GM18511 (cell line): Measurements from ENCODE around the gene PSIP1.
"Not testable (repeated sequence)": the region's sequence is repeated elsewhere in the genome, so short reads cannot be mapped to it uniquely, and the experiment has no call there.

ENCODE experiments used
- ATAC-seq: cut with Tn5 transposase; IDR thresholded peaks from one replicate; pipeline ENCODE4 v1.9.1; 2021; ENCODE audit warnings: mild to moderate bottlenecking, moderate library complexity; ENCODE audit not compliant: unreplicated experiment

The PSIP1 gene

DNA sequence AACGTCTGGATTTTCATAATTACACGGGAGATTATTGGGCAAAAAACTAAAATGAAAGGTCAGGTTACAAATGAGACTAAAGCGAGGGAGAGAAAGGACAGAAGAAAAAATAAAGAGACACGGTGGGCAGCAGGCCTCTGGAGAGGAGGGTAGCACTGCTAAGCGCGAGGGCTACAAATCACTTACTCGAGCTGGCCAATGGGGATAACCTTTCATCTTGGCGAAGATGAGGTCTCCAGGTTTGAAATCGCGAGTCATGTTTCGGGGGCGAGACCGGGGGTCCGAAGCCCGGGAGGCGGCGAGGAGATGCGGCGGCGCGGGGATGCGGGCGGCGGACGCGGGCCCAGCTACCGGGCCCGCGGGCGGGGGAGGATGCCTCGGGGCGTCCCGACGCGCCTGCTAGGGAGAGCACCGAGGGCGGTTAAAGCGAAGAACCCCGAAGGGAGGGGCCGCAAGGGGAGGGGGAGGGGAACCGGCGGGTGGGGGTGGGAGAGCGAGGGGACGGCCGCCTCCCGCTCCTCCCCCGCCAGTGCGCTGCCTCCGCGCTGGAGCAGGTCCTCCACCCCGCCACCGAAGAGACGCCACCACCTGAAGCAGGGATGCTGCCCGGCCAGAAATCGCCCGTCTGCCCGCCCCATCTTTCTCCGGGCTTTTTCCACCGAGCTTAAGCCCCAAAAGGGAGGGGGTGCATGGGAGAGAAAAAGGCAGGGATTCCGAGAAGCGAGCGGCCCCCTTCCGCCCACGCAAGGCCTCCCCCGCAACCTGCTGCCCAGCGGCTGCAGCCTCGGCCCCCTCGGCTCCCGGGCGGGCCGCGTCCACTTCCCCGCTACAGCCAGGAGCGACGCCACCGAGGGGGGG lies 610 bp downstream of the PSIP1 start:
- peak; percentile 43 for ATAC-seq

DNA sequence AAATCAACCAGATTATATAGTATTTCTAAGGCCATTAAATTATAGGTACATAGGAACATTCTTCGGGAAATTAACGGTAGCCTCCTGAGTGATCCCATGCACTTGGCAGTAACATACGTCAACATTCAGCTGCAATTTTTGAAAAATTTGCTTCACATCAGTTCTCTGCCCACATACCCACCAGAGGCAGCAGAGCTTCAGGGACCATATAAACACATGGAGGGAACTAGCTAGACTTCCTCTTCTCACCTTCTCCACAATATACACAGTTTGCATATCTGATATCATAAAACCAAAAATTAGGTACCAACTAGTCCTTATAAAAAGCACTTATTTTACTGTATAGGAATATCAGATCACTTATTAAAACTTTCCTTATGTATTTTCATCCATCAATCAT lies 4.8 kb downstream of the PSIP1 start:
- no peak for ATAC-seq

DNA sequence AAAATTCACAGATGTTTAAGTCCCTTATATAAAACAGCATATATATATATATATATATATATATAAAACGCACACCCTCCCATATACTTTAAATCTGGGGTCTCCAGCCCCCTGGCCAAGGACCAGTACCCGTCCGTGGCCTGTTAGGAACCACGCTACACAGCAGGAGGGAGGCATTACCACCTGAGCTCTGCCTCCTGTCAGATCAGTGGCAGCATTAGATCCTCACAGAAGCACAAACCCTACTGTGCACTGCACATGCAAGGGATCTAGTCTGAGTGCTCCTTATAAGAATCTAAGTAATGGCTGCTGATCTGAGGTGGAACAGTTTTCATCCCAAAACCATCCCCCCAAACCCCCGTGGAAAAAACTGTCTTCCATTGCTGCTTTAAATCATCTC lies 9.0 kb downstream of the PSIP1 start:
- no peak for ATAC-seq

DNA sequence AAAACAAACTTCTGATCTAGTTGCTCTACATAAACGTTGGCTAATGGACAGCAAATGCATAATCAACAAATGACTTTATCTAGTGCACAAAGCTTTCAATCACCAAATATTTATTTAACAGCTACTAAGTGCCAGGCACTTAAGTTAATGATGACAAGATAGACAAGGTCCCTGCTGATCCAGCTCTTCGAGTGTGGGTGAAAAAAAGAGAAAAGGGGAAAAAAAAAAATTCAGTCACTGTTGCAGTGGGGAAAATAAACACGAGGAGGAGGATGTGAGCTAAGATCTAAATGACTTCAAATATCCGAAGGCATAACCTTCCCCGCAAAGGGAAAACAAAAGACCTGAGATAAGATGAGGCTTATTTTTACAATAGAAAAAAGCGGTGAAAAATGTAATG lies 9.6 kb downstream of the PSIP1 start:
- no peak for ATAC-seq

DNA sequence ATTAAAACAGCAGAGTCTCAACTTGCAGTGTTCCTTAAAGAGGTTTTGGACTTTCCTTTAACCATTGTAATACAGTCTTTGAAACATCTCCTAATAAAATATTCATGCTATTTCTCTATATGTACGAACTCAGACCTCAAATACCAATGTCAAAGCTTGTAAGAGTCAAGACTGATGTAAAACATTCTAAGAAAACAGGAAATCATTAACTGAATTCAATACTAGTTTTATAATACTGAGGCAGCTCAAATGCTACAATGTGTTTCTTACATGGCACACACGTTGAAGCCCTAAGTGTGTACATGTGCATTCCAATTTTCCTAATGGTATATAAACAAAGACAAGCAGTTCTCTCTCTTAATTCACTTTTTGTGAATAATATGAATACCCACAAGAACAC lies 11.6 kb downstream of the PSIP1 start:
- ATAC-seq: no peak

DNA sequence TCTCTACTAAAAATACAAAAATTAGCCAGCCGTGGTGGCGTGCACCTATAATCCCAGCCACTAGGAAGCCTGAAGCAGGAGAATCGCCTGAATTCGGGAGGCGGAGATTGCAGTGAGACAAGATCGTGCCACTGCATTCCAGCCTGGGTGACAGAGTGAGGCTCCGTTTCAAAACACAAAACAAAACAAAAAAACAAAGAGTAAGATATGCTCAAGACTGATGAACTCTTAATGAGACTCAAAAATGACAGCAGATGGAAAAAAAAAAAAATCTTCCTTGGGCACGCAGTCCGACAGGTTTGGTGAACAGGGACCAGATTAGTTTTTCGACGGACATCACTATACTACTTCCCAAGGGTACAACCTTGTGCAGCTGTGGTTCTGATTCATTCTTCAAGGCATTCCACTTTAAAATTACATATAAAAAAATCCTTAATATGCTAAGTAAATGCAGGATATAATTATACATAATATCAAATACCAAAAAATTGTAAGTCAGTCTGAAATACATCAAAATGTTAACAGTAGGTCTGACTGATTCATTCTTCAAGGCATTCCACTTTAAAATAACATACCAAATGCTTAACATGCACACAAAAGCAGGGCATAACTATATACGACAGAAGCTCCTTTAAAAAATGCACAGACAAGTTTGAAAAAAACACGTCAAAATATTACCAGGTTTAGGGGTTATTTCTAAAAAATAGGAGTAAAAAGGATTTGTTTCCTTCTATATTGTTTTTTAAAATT lies 12.3 kb downstream of the PSIP1 start:
- ATAC-seq: no peak

DNA sequence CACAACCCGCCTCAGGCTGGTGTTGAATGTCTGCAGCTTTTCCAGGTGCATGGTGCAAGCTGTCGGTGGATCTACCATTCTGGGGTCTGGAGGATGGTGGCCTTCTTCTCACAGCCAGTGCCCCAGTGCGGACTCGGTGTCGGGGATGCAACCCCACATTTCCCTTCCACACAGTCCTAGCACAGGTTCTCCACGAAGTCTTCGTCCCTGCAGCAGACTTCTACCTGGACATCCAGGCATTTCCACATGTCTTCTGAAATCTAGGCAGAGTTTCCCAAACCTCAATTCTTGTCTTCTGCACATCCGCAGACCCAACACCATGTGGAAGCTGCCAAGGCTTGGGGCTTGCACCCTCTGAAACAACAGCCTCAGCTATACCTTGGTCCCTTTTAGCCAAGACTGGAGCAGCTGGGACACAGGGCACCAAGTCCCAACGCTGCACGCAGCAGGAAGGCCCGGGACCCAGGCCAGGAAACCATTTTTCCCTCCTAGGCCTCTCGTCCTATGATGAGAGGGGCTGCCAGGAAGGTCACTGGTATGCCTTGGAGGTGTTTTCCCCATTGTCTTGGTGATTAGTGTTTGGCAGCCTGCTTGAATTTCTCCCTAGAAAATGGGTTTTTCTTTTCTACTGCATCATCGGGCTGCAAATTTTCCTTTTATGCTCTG lies 18.2 kb downstream of the PSIP1 start:
- no peak for ATAC-seq

DNA sequence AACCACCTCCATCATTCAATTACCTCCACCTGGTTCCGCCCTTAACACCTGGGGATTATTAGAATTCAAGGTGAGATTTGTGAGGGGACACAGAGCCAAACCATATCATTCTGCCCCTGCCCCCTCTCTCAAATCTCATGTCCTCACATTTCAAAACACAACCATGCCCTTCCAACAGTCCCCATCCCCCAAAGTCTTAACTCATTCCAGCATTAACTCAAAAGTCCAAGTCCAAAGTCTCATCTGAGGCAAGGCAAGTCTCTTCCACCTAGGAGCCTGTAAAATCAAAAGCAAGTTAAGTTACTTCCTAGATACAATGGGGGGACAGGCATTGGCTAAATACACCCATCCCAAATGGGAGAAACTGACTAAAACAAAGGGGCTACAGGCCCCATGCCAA lies 18.8 kb downstream of the PSIP1 start:
- ATAC-seq: no peak

DNA sequence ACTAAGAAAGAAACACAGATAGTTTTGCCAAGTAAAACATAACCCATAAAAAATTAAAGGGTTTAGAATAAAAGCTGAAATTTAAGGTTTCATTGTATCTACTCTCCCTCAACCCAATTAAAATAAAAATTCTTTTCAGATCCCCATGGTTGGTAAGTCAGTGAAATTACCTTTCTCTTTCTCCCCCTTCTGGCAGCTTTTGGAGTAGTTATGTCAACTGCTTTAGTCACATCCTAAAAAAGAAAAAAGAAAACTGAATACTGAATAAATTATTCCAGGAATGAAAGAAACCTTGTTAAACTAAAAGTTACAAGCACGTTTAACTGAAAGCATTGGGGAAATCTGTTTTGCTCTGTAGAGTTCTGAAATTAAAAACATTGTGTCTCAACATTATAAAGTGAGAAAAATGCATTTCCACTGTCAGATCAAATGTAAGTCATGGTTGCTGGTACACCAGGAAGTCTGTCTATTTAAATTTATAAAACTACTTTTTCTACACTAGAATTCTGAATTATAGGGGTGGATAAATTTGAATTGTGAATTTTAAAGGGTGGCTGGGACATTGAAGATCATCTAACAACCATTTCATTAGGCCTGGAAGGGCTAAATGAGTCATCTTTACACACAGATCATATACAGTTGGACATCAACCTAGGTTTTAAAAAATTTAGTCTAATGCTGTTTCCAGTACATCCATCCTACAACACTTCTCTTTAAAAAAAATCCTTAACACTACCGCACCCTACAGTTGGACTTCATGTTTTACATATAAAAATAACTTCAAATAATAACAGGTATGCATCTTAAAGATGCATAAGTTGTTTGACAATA lies 24.7 kb downstream of the PSIP1 start:
- no peak for ATAC-seq

DNA sequence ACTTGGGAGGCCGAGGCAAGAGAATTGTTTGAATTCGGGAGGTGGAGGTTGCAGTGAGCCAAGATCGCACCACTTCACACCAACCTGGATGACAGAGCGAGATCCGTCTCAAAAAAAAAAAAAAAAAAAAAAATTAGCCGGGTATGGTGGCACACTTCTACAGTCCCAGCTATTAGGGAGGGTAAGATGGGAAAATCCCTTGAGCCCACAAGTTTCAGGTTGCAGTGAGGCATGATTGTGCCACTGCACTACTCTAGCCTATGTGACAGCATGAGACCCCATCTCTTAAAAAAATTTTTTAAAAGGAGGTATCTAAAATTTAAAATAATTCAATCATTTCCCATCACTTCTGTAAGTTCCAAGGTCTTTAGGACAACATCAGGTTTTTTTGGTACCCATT lies 26.0 kb downstream of the PSIP1 start:
- no peak for ATAC-seq

DNA sequence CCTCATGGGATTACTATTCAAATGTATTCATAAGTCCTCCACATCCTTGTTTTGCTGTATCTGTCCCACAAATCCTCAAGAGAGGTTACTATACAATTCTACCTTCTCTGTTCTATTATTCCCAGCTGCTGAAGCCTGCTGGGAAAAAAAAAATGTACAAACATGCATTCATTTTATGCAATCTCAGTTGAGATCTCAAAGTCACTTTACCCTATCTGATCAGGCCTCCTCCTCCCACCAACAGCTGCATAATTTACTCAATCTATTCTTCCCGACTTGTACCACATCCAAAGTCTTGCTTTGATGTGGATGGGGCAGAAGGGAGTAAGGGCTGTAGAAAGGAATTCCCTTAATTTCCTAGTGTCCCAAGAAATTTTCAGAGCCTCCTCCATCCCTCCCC lies 28.6 kb downstream of the PSIP1 start:
- ATAC-seq: no peak

DNA sequence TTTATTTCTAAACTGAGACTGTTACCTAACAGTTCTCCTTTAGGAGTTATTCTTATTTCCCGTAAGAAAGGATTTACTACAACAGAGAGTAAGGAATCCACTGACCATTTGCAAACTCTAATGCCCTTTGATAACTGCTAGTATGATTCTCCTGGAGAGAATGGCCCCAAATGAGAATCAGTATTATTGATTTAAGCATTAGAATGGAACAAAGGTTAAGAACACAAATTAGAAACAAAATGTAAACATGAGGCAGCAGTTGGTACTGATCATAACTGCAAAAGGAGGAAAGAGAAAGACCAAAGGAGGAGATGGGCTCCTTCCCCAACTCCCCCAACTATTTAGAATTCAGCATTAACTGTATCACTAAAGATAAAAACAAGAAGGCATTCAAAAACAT lies 30.7 kb downstream of the PSIP1 start:
- no peak for ATAC-seq

DNA sequence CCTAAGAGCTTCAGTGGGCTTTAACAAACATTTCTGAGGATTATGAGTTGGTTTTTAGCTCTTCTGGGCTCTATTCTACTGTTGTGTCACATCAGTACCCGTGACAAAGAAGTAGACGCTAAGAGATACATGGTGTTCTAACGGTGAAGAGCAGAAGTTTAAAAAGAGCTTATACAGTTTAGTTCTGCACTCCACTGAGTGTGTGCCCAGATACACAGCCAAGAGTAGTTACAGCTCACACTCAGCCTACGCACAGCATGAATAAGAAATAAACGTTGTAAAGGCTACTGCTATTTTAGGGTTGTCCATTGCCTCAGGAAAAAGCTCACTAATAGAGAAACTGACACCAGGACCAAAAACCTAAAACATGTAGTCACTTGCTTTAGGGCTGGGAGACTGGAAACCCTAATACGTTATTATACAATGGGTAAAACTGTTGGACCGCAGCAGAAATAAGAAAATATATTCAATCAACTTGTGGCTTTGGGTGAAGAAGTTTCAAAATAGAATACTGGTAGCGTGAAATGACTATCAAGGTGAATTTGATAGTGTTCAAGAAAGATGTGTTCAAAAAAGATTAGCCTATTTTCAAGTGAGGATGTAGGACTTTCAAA lies 34.7 kb downstream of the PSIP1 start:
- peak; percentile 73 for ATAC-seq

DNA sequence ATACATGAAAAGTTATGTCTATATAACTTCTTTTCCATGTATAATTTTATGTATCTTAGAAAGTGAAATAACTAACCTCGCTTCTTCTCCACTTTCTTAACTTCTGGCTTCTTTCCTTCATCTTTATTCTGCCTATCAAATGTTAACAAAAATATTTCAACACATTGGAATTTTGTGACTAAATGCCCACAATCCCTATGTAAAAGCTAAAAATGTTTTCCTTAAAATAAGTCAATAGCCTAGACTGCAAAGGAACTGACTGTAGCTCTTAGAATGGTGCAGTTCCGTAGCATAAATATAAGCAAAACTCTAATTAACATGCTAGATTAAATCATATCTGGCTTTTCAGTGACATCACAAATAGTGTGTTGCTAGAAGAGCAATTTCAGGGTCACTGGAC lies 40.9 kb downstream of the PSIP1 start:
- no peak for ATAC-seq

DNA sequence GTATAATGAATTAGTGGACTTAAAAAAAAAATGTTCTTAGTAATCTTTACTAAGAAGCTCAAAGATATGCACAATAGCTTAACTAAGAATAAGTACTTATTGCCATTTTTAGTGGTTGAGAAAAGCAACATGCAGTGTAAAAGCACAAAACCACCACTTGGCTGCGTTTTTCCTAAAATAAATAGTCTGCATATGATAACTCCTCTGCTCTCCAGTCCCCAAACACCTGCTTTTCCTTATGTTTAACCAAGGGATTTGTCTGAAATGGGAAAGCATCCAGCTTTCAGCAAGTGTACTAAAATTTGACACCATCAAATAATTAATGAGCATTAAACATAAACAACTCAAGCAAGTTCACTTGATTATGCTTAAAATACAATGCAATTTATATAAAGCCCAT lies 41.4 kb downstream of the PSIP1 start:
- no peak for ATAC-seq

DNA sequence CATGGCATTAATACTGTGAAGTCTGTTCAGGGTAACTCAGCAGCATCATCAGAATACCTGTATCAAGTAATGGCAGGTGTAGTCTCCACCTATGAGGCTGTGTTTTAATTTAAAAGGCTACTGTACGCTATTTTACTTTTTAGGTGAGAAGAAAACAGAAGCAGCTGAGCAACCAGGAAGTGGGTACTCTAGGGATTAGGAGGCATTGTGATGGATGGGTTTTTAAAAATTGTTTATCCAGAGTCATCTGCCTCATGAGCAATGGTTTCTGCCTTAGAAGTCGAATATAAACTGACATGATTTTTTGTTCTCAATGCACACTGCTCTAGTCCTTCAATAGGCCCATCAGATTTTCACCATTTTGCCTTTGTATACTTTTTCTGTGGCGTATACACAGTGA lies 42.6 kb downstream of the PSIP1 start:
- ATAC-seq: no peak

DNA sequence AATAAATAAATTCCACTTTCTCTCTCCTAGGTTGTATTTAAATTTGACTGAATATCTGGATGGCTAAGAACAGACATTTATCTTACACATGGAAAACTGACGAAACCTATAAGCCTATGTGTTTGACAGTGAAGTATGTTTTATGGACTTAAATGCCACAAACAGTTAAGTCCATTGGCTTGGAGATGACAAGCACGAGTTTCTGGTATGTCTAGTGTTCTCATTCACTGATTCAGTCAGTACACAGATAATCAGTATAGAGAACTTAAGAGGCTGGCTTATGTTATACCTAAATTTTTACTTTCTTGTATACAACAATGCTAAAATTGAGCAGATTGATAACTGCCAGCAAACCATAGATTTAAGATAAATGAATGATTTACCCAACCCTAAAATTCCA lies 49.2 kb downstream of the PSIP1 start:
- no peak for ATAC-seq

DNA sequence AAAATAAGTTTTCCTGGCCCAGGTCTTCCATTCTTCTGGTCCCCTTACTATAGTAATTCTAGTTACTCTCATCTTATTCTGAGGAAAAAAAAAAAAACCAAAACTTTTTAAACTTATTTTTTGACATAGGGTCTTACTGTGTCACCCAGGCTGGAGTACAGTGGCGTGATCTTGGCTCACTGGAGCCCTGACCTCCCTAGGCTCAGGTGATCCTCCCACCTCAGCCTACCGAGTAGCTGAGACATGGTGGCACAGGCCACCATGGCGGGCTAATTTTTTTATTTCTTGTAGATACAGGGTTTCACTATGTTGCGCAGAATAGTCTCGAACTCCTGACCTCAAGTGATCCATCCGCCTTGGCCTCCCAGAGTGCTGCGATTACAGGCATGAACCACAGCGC lies 49.7 kb downstream of the PSIP1 start:
- ATAC-seq: no peak

DNA sequence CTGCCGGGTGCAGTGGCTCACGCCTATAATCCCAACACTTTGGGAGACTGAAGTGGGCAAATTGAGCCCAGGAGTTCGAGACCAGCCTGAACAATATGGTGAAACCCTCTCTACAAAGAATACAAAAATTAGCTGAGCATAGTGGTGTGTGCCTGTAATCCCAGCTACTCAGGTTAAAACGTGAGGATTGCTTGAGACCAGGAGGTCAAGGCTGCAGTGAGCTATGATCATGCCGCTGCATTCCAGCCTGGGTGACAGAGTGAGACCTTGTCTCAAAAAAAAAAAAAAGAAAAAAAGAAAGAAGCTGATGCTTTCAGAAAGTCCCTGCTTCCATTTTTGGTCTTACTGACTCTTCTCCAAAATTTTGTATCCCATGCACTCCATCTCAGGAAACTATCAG lies 56.8 kb downstream of the PSIP1 start:
- ATAC-seq: no peak

DNA sequence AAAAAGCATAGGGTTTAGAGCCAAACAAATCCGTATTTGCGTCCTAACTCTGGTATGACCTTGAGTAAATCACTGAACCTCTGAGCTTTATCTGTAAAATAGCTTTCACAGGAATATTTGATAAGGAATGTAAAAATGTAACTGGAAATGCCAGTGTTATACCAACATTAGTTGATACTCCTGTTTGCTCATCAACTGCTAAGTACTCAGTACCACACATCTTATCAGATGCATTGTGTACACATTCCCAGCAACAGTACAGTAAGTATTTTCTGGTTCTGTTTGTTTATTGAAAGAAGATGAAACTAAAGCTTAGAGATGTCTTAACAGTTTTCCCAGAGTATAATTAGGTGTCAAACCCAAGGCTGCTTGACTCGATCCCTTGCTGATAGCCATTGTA lies 66.6 kb downstream of the PSIP1 start:
- no peak for ATAC-seq

DNA sequence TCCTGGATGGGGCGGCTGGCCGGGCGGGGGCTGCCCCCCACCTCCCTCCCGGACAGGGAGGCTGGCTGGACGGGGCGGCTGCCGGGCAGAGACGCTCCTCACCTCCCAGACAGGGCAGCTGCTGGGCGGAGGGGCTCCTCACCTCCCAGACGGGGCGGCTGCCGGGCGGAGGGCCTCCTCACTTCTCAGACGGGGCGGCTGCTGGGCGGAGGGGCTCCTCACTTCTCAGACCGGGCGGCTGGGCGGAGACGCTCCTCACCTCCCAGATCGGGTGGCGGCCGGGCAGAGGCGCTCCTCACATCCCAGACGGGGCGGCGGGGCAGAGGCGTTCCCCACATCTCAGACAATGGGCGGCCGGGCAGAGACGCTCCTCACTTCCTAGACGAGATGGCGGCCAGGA lies 68.5 kb downstream of the PSIP1 start:
- ATAC-seq: not testable (repeated sequence)
